T-helper 17 cell (primary cell): ENCODE data around the gene CCNI2. TPM values are rescaled to one million over a fixed set of nuclear protein-coding genes. Genes with fewer than 3 reads are reported as not detected.
"Not testable (repeated sequence)": the region's sequence is repeated elsewhere in the genome, so short reads cannot be mapped to it uniquely, and the experiment has no call there.

ENCODE experiments used
- ATAC-seq: fragments of 150-1000 bp; cut with Tn5 transposase; 2 replicates; pipeline ENCODE4 v1.10.0; 2021; ENCODE audit warnings: mild to moderate bottlenecking, moderate library complexity
- DNase-seq, 3 donors: peaks; one replicate each; pipeline versions ENCODE4 v3.0.0 to v3.0.0-alpha.2; 2020 to 2021
- H3K9me3 ChIP-seq: one replicate; pipeline ENCODE4 v1.7.0; 2013; ENCODE audit warnings: low read length, mild to moderate bottlenecking; ENCODE audit not compliant: control insufficient read depth, poor library complexity, severe bottlenecking
- H3K27ac Mint-ChIP-seq: one replicate; pipeline ENCODE4 v1.8.0; 2022; ENCODE audit warnings: mild to moderate bottlenecking, moderate library complexity, mixed read lengths
- H3K27me3 Mint-ChIP-seq: one replicate; pipeline ENCODE4 v1.8.0; 2022; ENCODE audit warnings: mixed read lengths
- H3K36me3 Mint-ChIP-seq: one replicate; pipeline ENCODE4 v1.8.0; 2022; ENCODE audit warnings: low read depth, mixed read lengths
- H3K4me1 Mint-ChIP-seq: one replicate; pipeline ENCODE4 v1.8.0; 2022; ENCODE audit warnings: mild to moderate bottlenecking, mixed read lengths
- H3K4me3 Mint-ChIP-seq: one replicate; pipeline ENCODE4 v1.8.0; 2022; ENCODE audit warnings: mild to moderate bottlenecking, moderate library complexity, mixed read lengths
- total RNA-seq, 4 donors: library from RNA in 2 of 4; stranded (reverse) in 2 of 4; gene quantifications; one replicate each; pipeline ENCODE4 v1.2.3 and lab custom pipeline; 2022 to 2026

CCNI2 gene
- total RNA-seq, 2 donors from 2014 or later = 8.7 to 13.7 TPM

DNA sequence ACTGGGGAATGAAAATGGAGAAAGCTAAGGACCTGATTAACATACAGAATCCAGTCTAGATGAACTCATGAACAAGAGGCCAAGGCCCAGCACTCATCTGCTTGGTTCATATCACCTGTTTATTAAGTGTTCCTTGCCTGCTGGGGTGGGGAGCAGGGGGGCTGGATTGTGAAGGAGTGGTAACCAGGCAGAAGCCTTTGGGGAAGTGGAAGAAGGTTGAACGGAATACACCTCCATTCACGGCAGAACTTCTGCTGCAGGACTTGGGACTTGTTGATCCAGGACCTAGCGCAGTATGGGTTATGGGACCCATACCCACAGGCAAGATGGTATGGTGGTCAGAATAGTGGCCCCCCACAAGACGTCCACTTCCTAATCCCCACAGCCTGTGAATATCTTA is 38.6 kb downstream of the CCNI2 start:
- H3K4me3 Mint-ChIP-seq = no peak overlapping the region
- DNase-seq (no peak), ATAC-seq (no peak)
- peaks cover 3% of the 10 kb centered on the region for H3K36me3 Mint-ChIP-seq
- no peaks in the 10 kb centered on the region for H3K9me3 ChIP-seq
- H3K27me3 Mint-ChIP-seq = peaks cover 52% of the 10 kb centered on the region
- no peak overlapping the region for H3K27ac Mint-ChIP-seq
- H3K4me1 Mint-ChIP-seq = peaks cover 11% of the 10 kb centered on the region

GRCh38 chr5:132787076-132787475 is 39.9 kb downstream of the CCNI2 start:
- no peaks in the 10 kb centered on the region for H3K9me3 ChIP-seq
- no peak overlapping the region for H3K4me3 Mint-ChIP-seq
- DNase-seq (no peak), ATAC-seq (no peak)
- no peak overlapping the region for H3K27ac Mint-ChIP-seq
- peaks cover 7% of the 10 kb centered on the region for H3K36me3 Mint-ChIP-seq
- H3K4me1 Mint-ChIP-seq = peaks cover 6% of the 10 kb centered on the region
- H3K27me3 Mint-ChIP-seq = peaks cover 49% of the 10 kb centered on the region

- Mint-ChIP-seq H3K36me3 (peaks cover 9% of the 10 kb centered on the region), H3K27ac (no peak overlapping the region), H3K4me1 (peaks cover 6% of the 10 kb centered on the region), H3K4me3 (no peak overlapping the region), H3K27me3 (peaks cover 60% of the 10 kb centered on the region)
- ATAC-seq = no peak
- DNase-seq = no peak
- H3K9me3 ChIP-seq = no peaks in the 10 kb centered on the region
Measured at GRCh38 chr5:132788508-132788907, 41.3 kb downstream of the CCNI2 start.

- no peaks in the 10 kb centered on the region for H3K9me3 ChIP-seq
- ATAC-seq (no peak), DNase-seq (no peak)
- H3K4me1 Mint-ChIP-seq = peaks cover 6% of the 10 kb centered on the region
- H3K27ac Mint-ChIP-seq = peak overlapping the region; percentile 32
- no peak overlapping the region for H3K4me3 Mint-ChIP-seq
- peaks cover 9% of the 10 kb centered on the region for H3K36me3 Mint-ChIP-seq
- peaks cover 65% of the 10 kb centered on the region for H3K27me3 Mint-ChIP-seq
Measured at GRCh38 chr5:132788990-132789886, 42.0 kb downstream of the CCNI2 start.

GRCh38 chr5:132790201-132790865 is 43.1 kb downstream of the CCNI2 start:
- Mint-ChIP-seq H3K36me3 (peaks cover 9% of the 10 kb centered on the region), H3K27me3 (peaks cover 66% of the 10 kb centered on the region), H3K4me1 (peaks cover 2% of the 10 kb centered on the region), H3K4me3 (no peak overlapping the region), H3K27ac (peak overlapping the region; percentile 32)
- DNase-seq (no peak), ATAC-seq (no peak)
- H3K9me3 ChIP-seq = no peaks in the 10 kb centered on the region

- Mint-ChIP-seq H3K27ac (no peak overlapping the region), H3K36me3 (peaks cover 9% of the 10 kb centered on the region), H3K4me3 (no peak overlapping the region), H3K27me3 (peaks cover 62% of the 10 kb centered on the region), H3K4me1 (peaks cover 2% of the 10 kb centered on the region)
- H3K9me3 ChIP-seq = no peaks in the 10 kb centered on the region
- DNase-seq (no peak), ATAC-seq (no peak)
Measured at GRCh38 chr5:132791026-132791425, 43.8 kb downstream of the CCNI2 start.

DNA sequence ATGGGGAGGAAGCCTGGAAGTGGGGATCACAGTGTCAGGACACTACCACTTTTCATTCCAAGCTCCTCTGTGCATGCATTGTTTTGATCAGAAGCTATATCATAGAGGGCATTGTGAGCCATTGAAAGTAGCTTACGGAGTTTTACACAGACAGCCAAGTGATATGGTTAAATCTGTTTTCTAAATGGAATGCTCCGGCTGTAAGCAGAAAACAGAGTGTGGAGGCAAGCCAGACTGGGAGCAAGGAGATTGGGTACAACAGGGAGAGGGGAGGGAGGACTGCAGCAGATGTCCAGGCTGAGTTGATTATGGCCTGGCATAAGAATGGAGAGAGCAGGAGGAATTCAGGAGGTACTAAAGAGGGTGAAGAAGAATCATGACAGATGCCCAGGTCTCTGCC is 50.4 kb downstream of the CCNI2 start:
- H3K9me3 ChIP-seq = no peaks in the 10 kb centered on the region
- H3K4me3 Mint-ChIP-seq = no peak overlapping the region
- H3K4me1 Mint-ChIP-seq = no peaks in the 10 kb centered on the region
- ATAC-seq (no peak), DNase-seq (no peak)
- peaks cover 73% of the 10 kb centered on the region for H3K27me3 Mint-ChIP-seq
- peaks cover 6% of the 10 kb centered on the region for H3K36me3 Mint-ChIP-seq
- no peak overlapping the region for H3K27ac Mint-ChIP-seq

DNA sequence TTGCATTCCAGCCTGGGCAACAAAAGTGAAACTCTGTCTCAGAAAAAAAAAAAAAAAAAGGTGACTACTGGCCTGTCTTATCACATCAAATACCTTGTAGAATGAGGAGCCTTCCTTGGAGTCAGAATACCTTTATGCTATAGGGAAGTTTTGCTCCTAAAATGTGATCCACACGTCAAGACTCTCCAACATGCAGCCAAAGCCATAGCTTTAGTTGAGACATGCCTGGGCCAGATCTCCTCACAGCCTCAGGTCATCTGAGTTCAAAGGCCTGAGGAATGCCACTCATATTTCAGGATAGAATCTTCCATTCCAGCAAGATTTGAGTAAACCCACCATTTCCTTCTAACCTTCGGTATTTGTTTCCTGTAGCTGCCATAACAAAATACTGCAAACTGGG is 52.2 kb downstream of the CCNI2 start:
- peaks cover 11% of the 10 kb centered on the region for H3K36me3 Mint-ChIP-seq
- H3K27ac Mint-ChIP-seq = no peak overlapping the region
- no peak overlapping the region for H3K4me3 Mint-ChIP-seq
- H3K27me3 Mint-ChIP-seq = peaks cover 75% of the 10 kb centered on the region
- DNase-seq = no peak
- H3K4me1 Mint-ChIP-seq = no peaks in the 10 kb centered on the region
- no peaks in the 10 kb centered on the region for H3K9me3 ChIP-seq
- no peak for ATAC-seq

DNA sequence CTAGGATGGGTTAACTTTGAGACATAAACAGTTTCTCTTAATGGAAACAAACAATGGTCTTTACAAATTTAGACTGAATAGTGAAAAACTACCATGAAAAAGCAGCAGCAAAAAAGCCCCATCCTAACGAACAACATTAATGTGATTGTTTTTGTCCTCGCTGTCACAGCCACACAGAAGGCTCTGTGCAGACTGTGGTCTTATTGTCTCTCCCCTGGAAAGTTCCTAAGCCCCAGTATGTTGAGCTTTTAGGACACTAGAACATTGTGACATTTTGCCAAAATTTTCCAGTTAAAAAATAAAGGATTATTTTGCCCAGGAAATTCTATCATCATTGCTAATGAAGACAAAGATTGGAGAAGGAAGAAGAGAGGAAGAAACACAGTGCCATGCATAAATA is 53.3 kb downstream of the CCNI2 start:
- H3K4me3 Mint-ChIP-seq = no peak overlapping the region
- H3K4me1 Mint-ChIP-seq = no peaks in the 10 kb centered on the region
- no peak overlapping the region for H3K27ac Mint-ChIP-seq
- ATAC-seq = no peak
- peaks cover 78% of the 10 kb centered on the region for H3K27me3 Mint-ChIP-seq
- H3K36me3 Mint-ChIP-seq = peaks cover 11% of the 10 kb centered on the region
- H3K9me3 ChIP-seq = no peaks in the 10 kb centered on the region
- no peak for DNase-seq

DNA sequence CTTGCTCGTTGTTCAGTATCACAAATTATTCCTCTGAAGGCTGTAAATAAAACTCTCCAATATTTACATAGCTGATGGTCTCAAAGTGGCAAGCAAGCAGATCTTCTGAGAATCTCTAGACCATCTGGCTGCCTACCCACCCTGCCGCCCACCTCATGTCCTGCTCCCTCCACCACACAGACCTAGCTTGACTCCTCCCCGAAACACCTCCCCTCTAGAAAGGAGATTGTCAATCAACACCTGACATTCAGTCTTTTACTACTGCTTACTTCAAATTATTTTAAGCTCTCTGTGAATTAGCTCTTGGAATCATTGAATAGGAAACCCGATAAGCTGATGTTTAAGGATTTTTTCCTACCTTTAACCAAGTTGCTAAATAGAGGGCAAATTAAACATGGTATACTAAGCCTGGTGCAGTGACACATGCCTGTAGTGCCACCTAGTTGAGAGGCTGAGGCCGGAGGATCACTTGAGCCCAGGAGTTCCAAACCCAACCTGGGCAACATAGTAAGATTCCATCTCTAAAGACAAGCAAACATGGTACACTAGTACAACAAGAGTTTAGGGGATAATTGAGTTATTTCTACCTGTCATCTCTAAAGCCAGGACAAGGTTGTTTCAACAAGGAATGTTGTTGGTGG is 54.9 kb downstream of the CCNI2 start:
- H3K9me3 ChIP-seq = no peaks in the 10 kb centered on the region
- ATAC-seq = no peak
- Mint-ChIP-seq H3K4me1 (no peaks in the 10 kb centered on the region), H3K27ac (no peak overlapping the region), H3K4me3 (no peak overlapping the region), H3K27me3 (peaks cover 78% of the 10 kb centered on the region), H3K36me3 (peaks cover 8% of the 10 kb centered on the region)
- no peak for DNase-seq

DNA sequence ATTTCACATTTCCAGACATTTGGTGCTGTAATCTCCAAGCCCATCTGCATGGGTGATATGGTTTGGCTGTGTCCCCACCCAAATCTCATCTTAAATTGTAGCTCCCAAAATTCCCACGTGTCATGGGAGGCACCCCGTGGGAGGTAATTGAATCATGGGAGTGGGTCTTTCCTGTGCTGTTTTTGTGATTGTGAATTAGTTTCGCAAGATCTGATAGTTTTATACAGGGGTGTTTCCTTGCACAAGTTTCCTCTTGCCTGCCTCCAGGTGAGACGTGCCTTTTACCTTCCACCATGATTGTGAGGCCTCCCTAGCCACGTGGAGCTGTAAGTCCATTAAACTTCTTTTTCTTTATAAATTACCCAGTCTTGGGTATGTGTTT is 55.5 kb downstream of the CCNI2 start:
- not testable (repeated sequence) for ATAC-seq, H3K4me1 Mint-ChIP-seq, H3K36me3 Mint-ChIP-seq, H3K9me3 ChIP-seq, H3K27ac Mint-ChIP-seq, DNase-seq, H3K4me3 Mint-ChIP-seq
- H3K27me3 Mint-ChIP-seq = peaks cover 82% of the 10 kb centered on the region
